OCI-LY7 (cell line): Measurements from ENCODE around the gene CSN1S1. TPM values are rescaled to one million over a fixed set of nuclear protein-coding genes. Genes with fewer than 3 reads are reported as not detected.

ENCODE experiments used
- BruUV-seq: library from RNA; stranded (reverse); fragments of 400-500 nt; replicated peaks from 2 replicates; lab custom pipeline; 2021; lab: Mats Ljungman, UMichigan
- CTCF ChIA-PET: fragments of 300-600 bp; sonication (Branson Sonifier 250); formaldehyde crosslinking; loops from one replicate; lab custom pipeline; 2022; ENCODE audit warnings: antibody characterized with exemption; ENCODE audit not compliant: unreplicated experiment; lab: Charles Lee
- POLR2A ChIA-PET: fragments of 300-600 bp; sonication (Branson Sonifier 250); formaldehyde crosslinking; loops from one replicate; lab custom pipeline; 2022; ENCODE audit warnings: antibody characterized with exemption; lab: Charles Lee
- DNase-seq: peaks from one replicate; pipeline ENCODE4 v3.0.0-alpha.2; 2015; ENCODE audit warnings: low spot score
- H2AFZ ChIP-seq: fragments of 200-600 bp; sonication (generic), shearing (Covaris generic); 2 replicates; pipeline ENCODE4 v1.6.1; 2014; ENCODE audit warnings: mild to moderate bottlenecking, antibody characterized with exemption, low read length, moderate library complexity
- H3K27ac ChIP-seq: fragments of 200-600 bp; sonication (generic); 2 replicates; pipeline ENCODE4 v1.5.1; 2014; ENCODE audit warnings: mixed run types, low read depth, mild to moderate bottlenecking, moderate library complexity, low read length, inconsistent platforms; ENCODE audit not compliant: poor library complexity, severe bottlenecking
- H3K36me3 ChIP-seq: fragments of 200-600 bp; sonication (generic); 2 replicates; pipeline ENCODE4 v1.6.1; 2014; ENCODE audit warnings: mild to moderate bottlenecking, antibody characterized with exemption, low read length, moderate library complexity, mixed read lengths; ENCODE audit not compliant: insufficient read depth
- H3K4me1 ChIP-seq: fragments of 200-600 bp; sonication (generic); 2 replicates; pipeline ENCODE4 v1.5.1; 2014; ENCODE audit warnings: mild to moderate bottlenecking, low read length; ENCODE audit not compliant: insufficient read depth, poor library complexity, severe bottlenecking
- H3K4me2 ChIP-seq: fragments of 200-600 bp; sonication (generic); 2 replicates; pipeline ENCODE4 v1.6.1; 2014; ENCODE audit warnings: mild to moderate bottlenecking, low read length
- H3K4me3 ChIP-seq: fragments of 200-600 bp; sonication (generic); 2 replicates; pipeline ENCODE4 v1.5.1; 2014; ENCODE audit warnings: mild to moderate bottlenecking, low read depth, low read length; ENCODE audit not compliant: poor library complexity, severe bottlenecking
- H3K79me2 ChIP-seq: fragments of 200-600 bp; sonication (generic); 2 replicates; pipeline ENCODE4 v1.6.1; 2016; ENCODE audit warnings: low read depth, mild to moderate bottlenecking, low read length, moderate library complexity, mixed read lengths; ENCODE audit not compliant: insufficient read depth
- H3K9me2 ChIP-seq: fragments of 200-600 bp; sonication (generic); 2 replicates; pipeline ENCODE4 v1.6.1; 2016; ENCODE audit warnings: mild to moderate bottlenecking, low read length, mixed read lengths; ENCODE audit not compliant: insufficient read depth
- H3K9me3 ChIP-seq: fragments of 200-600 bp; sonication (generic); 2 replicates; pipeline ENCODE4 v1.6.1; 2014; ENCODE audit warnings: mild to moderate bottlenecking, mixed run types, low read length, mixed read lengths
- H4K20me1 ChIP-seq: fragments of 200-600 bp; sonication (generic); 2 replicates; pipeline ENCODE4 v1.6.1; 2014; ENCODE audit warnings: mild to moderate bottlenecking, antibody characterized with exemption, low read length, moderate library complexity, mixed read lengths; ENCODE audit not compliant: insufficient read depth
- EZH2phosphoT487 ChIP-seq: fragments of 200-600 bp; sonication (generic); IDR thresholded peaks from 2 replicates; pipeline ENCODE4 v1.6.1; 2018; ENCODE audit warnings: low read depth, borderline replicate concordance, mild to moderate bottlenecking, mixed run types, antibody characterized with exemption, low read length, moderate library complexity, mixed read lengths
- intact Hi-C: fragments of 100-400 bp; cut with micrococcal nuclease; formaldehyde crosslinking; loops from one replicate; pipeline ENCODE4 v1.10.0; 2022; ENCODE audit not compliant: unreplicated experiment
- total RNA-seq, 2 experiments: library from RNA; depleted of rRNA in 1 of 2; stranded (reverse); fragments of >200 nt in 1 of 2; shearing (Covaris generic) in 1 of 2; gene quantifications; 2 replicates each; pipeline ENCODE4 v1.2.3, GENCODE V29; 2014 to 2022
- TF ChIP-seq, protein P1 (sequence below): fragments of 200-600 bp; sonication (generic); conservative IDR thresholded peaks from 2 replicates; pipeline ENCODE4 v1.5.1; 2014; ENCODE audit warnings: mild to moderate bottlenecking, antibody characterized with exemption, low read length, moderate library complexity, mixed read lengths

Gene CSN1S1
- total RNA-seq, 2 experiments from 2014 or later = not detected

GRCh38 chr4:69957209-69957608 is 26.3 kb downstream of the CSN1S1 start:
- Histone ChIP-seq H3K79me2 (no peaks in the 10 kb centered on the region), H3K9me3 (no peaks in the 10 kb centered on the region), H3K4me1 (no peaks in the 10 kb centered on the region), H3K9me2 (no peaks in the 10 kb centered on the region), H3K4me3 (no peak overlapping the region), H4K20me1 (no peaks in the 10 kb centered on the region), H3K36me3 (no peaks in the 10 kb centered on the region), H3K4me2 (no peak overlapping the region), H2AFZ (no peak overlapping the region), H3K27ac (no peak overlapping the region)
- ChIA-PET POLR2A (no interaction called here), CTCF (no interaction called here)
- no TSS peak for BruUV-seq
- DNase-seq = no peak
- no peak for TF ChIP-seq EZH2phosphoT487
- TF ChIP-seq, protein P1, sequence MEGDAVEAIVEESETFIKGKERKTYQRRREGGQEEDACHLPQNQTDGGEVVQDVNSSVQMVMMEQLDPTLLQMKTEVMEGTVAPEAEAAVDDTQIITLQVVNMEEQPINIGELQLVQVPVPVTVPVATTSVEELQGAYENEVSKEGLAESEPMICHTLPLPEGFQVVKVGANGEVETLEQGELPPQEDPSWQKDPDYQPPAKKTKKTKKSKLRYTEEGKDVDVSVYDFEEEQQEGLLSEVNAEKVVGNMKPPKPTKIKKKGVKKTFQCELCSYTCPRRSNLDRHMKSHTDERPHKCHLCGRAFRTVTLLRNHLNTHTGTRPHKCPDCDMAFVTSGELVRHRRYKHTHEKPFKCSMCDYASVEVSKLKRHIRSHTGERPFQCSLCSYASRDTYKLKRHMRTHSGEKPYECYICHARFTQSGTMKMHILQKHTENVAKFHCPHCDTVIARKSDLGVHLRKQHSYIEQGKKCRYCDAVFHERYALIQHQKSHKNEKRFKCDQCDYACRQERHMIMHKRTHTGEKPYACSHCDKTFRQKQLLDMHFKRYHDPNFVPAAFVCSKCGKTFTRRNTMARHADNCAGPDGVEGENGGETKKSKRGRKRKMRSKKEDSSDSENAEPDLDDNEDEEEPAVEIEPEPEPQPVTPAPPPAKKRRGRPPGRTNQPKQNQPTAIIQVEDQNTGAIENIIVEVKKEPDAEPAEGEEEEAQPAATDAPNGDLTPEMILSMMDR = no peak
- intact Hi-C loops = no loop called here

- POLR2A ChIA-PET = no interaction called here
- no peak for DNase-seq
- Histone ChIP-seq H3K4me1 (no peaks in the 10 kb centered on the region), H3K79me2 (no peaks in the 10 kb centered on the region), H3K27ac (no peak within 1 kb of the TSS), H3K4me2 (no peak within 1 kb of the TSS), H3K36me3 (no peaks in the 10 kb centered on the region), H3K9me3 (no peaks in the 10 kb centered on the region), H3K9me2 (no peaks in the 10 kb centered on the region), H2AFZ (no peak within 1 kb of the TSS), H3K4me3 (no peak within 1 kb of the TSS), H4K20me1 (no peaks in the 10 kb centered on the region)
- intact Hi-C loops = no loop called here
- CTCF ChIA-PET = no interaction called here
- TF ChIP-seq, protein P1 = no peak
- no peak for TF ChIP-seq EZH2phosphoT487
- no TSS peak for BruUV-seq
Measured at GRCh38 chr4:69965628-69966027, 34.8 kb downstream of the CSN1S1 start, which contains the start of gene CSN2. Gene CSN2, minus strand, starts transcription at chr4:69965728. Its CDS starts 4,733 bp downstream, at chr4:69960995.

- Histone ChIP-seq H3K4me1 (no peaks in the 10 kb centered on the region), H3K9me3 (no peaks in the 10 kb centered on the region), H3K4me3 (no peak overlapping the region), H3K79me2 (no peaks in the 10 kb centered on the region), H3K4me2 (no peak overlapping the region), H3K9me2 (no peaks in the 10 kb centered on the region), H4K20me1 (no peaks in the 10 kb centered on the region), H3K36me3 (no peaks in the 10 kb centered on the region), H3K27ac (no peak overlapping the region), H2AFZ (no peak overlapping the region)
- intact Hi-C loops = no loop called here
- DNase-seq = no peak
- CTCF ChIA-PET = no interaction called here
- TF ChIP-seq, protein P1 = no peak
- TF ChIP-seq EZH2phosphoT487 = no peak
- POLR2A ChIA-PET = interaction anchor here (0.6 kb wide), 1 partner anchor 25 kb away, joined by 3 read pairs; no protein-coding TSS in a partner anchor
- BruUV-seq = no TSS peak
Measured at GRCh38 chr4:69970071-69970470, 39.2 kb downstream of the CSN1S1 start.
